Activated naive CD4-positive, alpha-beta T cell treated with anti-CD3 and anti-CD28 coated beads, Interleukin-2, amount 50 U/mL, for 16 hours (primary cell): Measurements from ENCODE around the gene APOO.
"Not testable (repeated sequence)": the region's sequence is repeated elsewhere in the genome, so short reads cannot be mapped to it uniquely, and the experiment has no call there.

ENCODE experiments used
- DNase-seq: peaks from one replicate; pipeline ENCODE4 v3.0.0-alpha.2; 2020

The APOO gene

GRCh38 chrX:23902419-23902818 lies 5.3 kb downstream of the APOO start:
- DNase-seq, result no peak

- peak; percentile 19 for DNase-seq
These were observed 5.9 kb downstream of the APOO start for GRCh38 chrX:23901805-23902204.

- DNase-seq, result no peak
These were observed 6.7 kb downstream of the APOO start for GRCh38 chrX:23901060-23901459.

- no peak for DNase-seq
These were observed 7.4 kb downstream of the APOO start for GRCh38 chrX:23900220-23900797.

GRCh38 chrX:23898412-23898959 lies 9.3 kb downstream of the APOO start:
- DNase-seq, result no peak

- DNase-seq, result no peak
These were observed 10.8 kb downstream of the APOO start for GRCh38 chrX:23896981-23897380.

GRCh38 chrX:23896539-23896938 lies 11.2 kb downstream of the APOO start:
- DNase-seq, result not testable (repeated sequence)

GRCh38 chrX:23894993-23895392 lies 12.7 kb downstream of the APOO start:
- DNase-seq, result not testable (repeated sequence)

GRCh38 chrX:23890933-23891332 lies 16.8 kb downstream of the APOO start:
- DNase-seq, result no peak

GRCh38 chrX:23888887-23889501 lies 18.7 kb downstream of the APOO start:
- no peak for DNase-seq

- DNase-seq, result no peak
These were observed 19.8 kb downstream of the APOO start for GRCh38 chrX:23887918-23888317.

GRCh38 chrX:23887451-23887850 lies 20.3 kb downstream of the APOO start:
- DNase-seq, result no peak

GRCh38 chrX:23885803-23886202 lies 21.9 kb downstream of the APOO start:
- DNase-seq, result no peak

GRCh38 chrX:23884427-23885024 lies 23.2 kb downstream of the APOO start:
- DNase-seq, result no peak

GRCh38 chrX:23883737-23884354 lies 23.9 kb downstream of the APOO start:
- no peak for DNase-seq

GRCh38 chrX:23879380-23880090 lies 28.2 kb downstream of the APOO start:
- no peak for DNase-seq

GRCh38 chrX:23871905-23872546 lies 35.7 kb downstream of the APOO start:
- DNase-seq, result no peak

GRCh38 chrX:23870041-23870440 lies 37.7 kb downstream of the APOO start:
- no peak for DNase-seq

GRCh38 chrX:23864742-23865326 lies 42.9 kb downstream of the APOO start:
- DNase-seq, result no peak

- DNase-seq, result not testable (repeated sequence)
These were observed 45.8 kb downstream of the APOO start for GRCh38 chrX:23861952-23862351.

- DNase-seq, result no peak
These were observed 46.4 kb downstream of the APOO start for GRCh38 chrX:23861215-23861896.

- not testable (repeated sequence) for DNase-seq
These were observed 48.5 kb downstream of the APOO start for GRCh38 chrX:23859238-23859637.
